ENCODE data around the gene RAN.
"Not testable (repeated sequence)": the region's sequence is repeated elsewhere in the genome, so short reads cannot be mapped to it uniquely, and the experiment has no call there.

RAN gene

GRCh38 chr12:130873825-130874224 is 2.0 kb downstream of the RAN start:
- Histone ChIP-seq H3K27ac (ENCODE audit: low read length) (no peak overlapping the region), H3K4me1 (ENCODE audit: low read length) (peaks cover 29% of the 10 kb centered on the region), H3K4me3 (ENCODE audit: low read length) (no peak overlapping the region; the same call in 1 of the 2 replicates), H3K9me2 (replicated peaks; ENCODE audit: insufficient read depth, low read length) (no peaks in the 10 kb centered on the region), H3F3A (ENCODE audit: insufficient read depth, low read length) (peaks cover 30% of the 10 kb centered on the region), H3K9me3 (replicated peaks; ENCODE audit: insufficient read depth, low read length) (no peaks in the 10 kb centered on the region), H2AFZ (ENCODE audit: low read length) (no peak overlapping the region), H3K36me3 (replicated peaks; ENCODE audit: insufficient read depth, low read length) (no peaks in the 10 kb centered on the region; the same call in 1 of the 2 replicates), H3K27me3 (replicated peaks; ENCODE audit: insufficient read depth, low read length) (no peaks in the 10 kb centered on the region), H4K20me1 (ENCODE audit: insufficient read depth, low read length) (no peaks in the 10 kb centered on the region), H3K4me2 (ENCODE audit: low read depth, low read length) (peak overlapping the region; percentile 82; the same call in 1 of the 2 replicates), H3K9ac (ENCODE audit: low read length) (no peak overlapping the region; the same call in 1 of the 2 replicates), H3K79me2 (ENCODE audit: low read length) (peaks cover 30% of the 10 kb centered on the region)
- no peak for DNase-seq
- no peak for TF ChIP-seq EZH2 (optimal IDR thresholded peaks at IDR 0.05; ENCODE audit: low read depth, low read length)
- no peak for TF ChIP-seq EZH2phosphoT487 (IDR thresholded peaks at IDR 0.05; ENCODE audit: low read length)
- TF ChIP-seq CTCF (IDR thresholded peaks at IDR 0.05; ENCODE audit: low read length): no peak

GRCh38 chr12:130874696-130875095 is 2.8 kb downstream of the RAN start:
- Histone ChIP-seq H3K79me2 (ENCODE audit: low read length) (peaks cover 30% of the 10 kb centered on the region), H3K9me3 (replicated peaks; ENCODE audit: insufficient read depth, low read length) (no peaks in the 10 kb centered on the region), H3K27ac (ENCODE audit: low read length) (no peak overlapping the region), H3F3A (ENCODE audit: insufficient read depth, low read length) (peaks cover 35% of the 10 kb centered on the region), H3K4me2 (ENCODE audit: low read depth, low read length) (peak overlapping the region; percentile 82; the same call in 1 of the 2 replicates), H3K27me3 (replicated peaks; ENCODE audit: insufficient read depth, low read length) (no peaks in the 10 kb centered on the region), H3K36me3 (replicated peaks; ENCODE audit: insufficient read depth, low read length) (no peaks in the 10 kb centered on the region; the same call in 1 of the 2 replicates), H3K9ac (ENCODE audit: low read length) (no peak overlapping the region), H2AFZ (ENCODE audit: low read length) (no peak overlapping the region), H4K20me1 (ENCODE audit: insufficient read depth, low read length) (no peaks in the 10 kb centered on the region), H3K4me3 (ENCODE audit: low read length) (no peak overlapping the region), H3K4me1 (ENCODE audit: low read length) (peaks cover 29% of the 10 kb centered on the region), H3K9me2 (replicated peaks; ENCODE audit: insufficient read depth, low read length) (no peaks in the 10 kb centered on the region)
- no peak for DNase-seq
- no peak for TF ChIP-seq EZH2phosphoT487 (IDR thresholded peaks at IDR 0.05; ENCODE audit: low read length)
- TF ChIP-seq EZH2 (optimal IDR thresholded peaks at IDR 0.05; ENCODE audit: low read depth, low read length): no peak
- TF ChIP-seq CTCF (IDR thresholded peaks at IDR 0.05; ENCODE audit: low read length): no peak

GRCh38 chr12:130875193-130875592 is 3.3 kb downstream of the RAN start:
- no peak for TF ChIP-seq EZH2phosphoT487 (IDR thresholded peaks at IDR 0.05; ENCODE audit: low read length)
- no peak for TF ChIP-seq CTCF (IDR thresholded peaks at IDR 0.05; ENCODE audit: low read length)
- no peak for TF ChIP-seq EZH2 (optimal IDR thresholded peaks at IDR 0.05; ENCODE audit: low read depth, low read length)
- Histone ChIP-seq H3K9me3 (replicated peaks; ENCODE audit: insufficient read depth, low read length) (no peaks in the 10 kb centered on the region), H3K36me3 (replicated peaks; ENCODE audit: insufficient read depth, low read length) (no peaks in the 10 kb centered on the region; the same call in 1 of the 2 replicates), H3K9ac (ENCODE audit: low read length) (no peak overlapping the region), H3F3A (ENCODE audit: insufficient read depth, low read length) (peaks cover 39% of the 10 kb centered on the region), H3K4me3 (ENCODE audit: low read length) (no peak overlapping the region), H3K4me2 (ENCODE audit: low read depth, low read length) (no peak overlapping the region; the same call in 1 of the 2 replicates), H4K20me1 (ENCODE audit: insufficient read depth, low read length) (no peaks in the 10 kb centered on the region), H3K9me2 (replicated peaks; ENCODE audit: insufficient read depth, low read length) (no peaks in the 10 kb centered on the region), H3K4me1 (ENCODE audit: low read length) (peaks cover 29% of the 10 kb centered on the region), H3K27ac (ENCODE audit: low read length) (no peak overlapping the region), H2AFZ (ENCODE audit: low read length) (no peak overlapping the region), H3K27me3 (replicated peaks; ENCODE audit: insufficient read depth, low read length) (no peaks in the 10 kb centered on the region), H3K79me2 (ENCODE audit: low read length) (peaks cover 30% of the 10 kb centered on the region)
- no peak for DNase-seq

GRCh38 chr12:130875708-130876107 is 3.8 kb downstream of the RAN start:
- not testable (repeated sequence) for H3K9me3 ChIP-seq (replicated peaks; ENCODE audit: insufficient read depth, low read length); H3K9ac ChIP-seq (ENCODE audit: low read length); H4K20me1 ChIP-seq (ENCODE audit: insufficient read depth, low read length); H3K9me2 ChIP-seq (replicated peaks; ENCODE audit: insufficient read depth, low read length); H3K4me3 ChIP-seq (ENCODE audit: low read length); H3K4me2 ChIP-seq (ENCODE audit: low read depth, low read length); H2AFZ ChIP-seq (ENCODE audit: low read length); H3K36me3 ChIP-seq (replicated peaks; ENCODE audit: insufficient read depth, low read length); DNase-seq; H3K27me3 ChIP-seq (replicated peaks; ENCODE audit: insufficient read depth, low read length); H3K27ac ChIP-seq (ENCODE audit: low read length)
- Histone ChIP-seq H3F3A (ENCODE audit: insufficient read depth, low read length) (peaks cover 39% of the 10 kb centered on the region), H3K4me1 (ENCODE audit: low read length) (peaks cover 29% of the 10 kb centered on the region), H3K79me2 (ENCODE audit: low read length) (peaks cover 30% of the 10 kb centered on the region)
